GM23248 (cell line): ENCODE measurements around the gene LSM14B.

Experiments used
- EZH2 ChIP-seq: fragments of 200-600 bp; sonication (generic); IDR thresholded peaks from 2 replicates; pipeline ENCODE4 v1.6.1; 2018; ENCODE audit warnings: antibody characterized with exemption, mild to moderate bottlenecking; ENCODE audit not compliant: insufficient read depth, poor library complexity, severe bottlenecking
- EZH2phosphoT487 ChIP-seq: fragments of 200-600 bp; sonication (generic); IDR thresholded peaks from 2 replicates; pipeline ENCODE4 v1.6.1; 2018; ENCODE audit warnings: antibody characterized with exemption, moderate library complexity, mild to moderate bottlenecking, low read depth; ENCODE audit not compliant: insufficient read depth

DNA sequence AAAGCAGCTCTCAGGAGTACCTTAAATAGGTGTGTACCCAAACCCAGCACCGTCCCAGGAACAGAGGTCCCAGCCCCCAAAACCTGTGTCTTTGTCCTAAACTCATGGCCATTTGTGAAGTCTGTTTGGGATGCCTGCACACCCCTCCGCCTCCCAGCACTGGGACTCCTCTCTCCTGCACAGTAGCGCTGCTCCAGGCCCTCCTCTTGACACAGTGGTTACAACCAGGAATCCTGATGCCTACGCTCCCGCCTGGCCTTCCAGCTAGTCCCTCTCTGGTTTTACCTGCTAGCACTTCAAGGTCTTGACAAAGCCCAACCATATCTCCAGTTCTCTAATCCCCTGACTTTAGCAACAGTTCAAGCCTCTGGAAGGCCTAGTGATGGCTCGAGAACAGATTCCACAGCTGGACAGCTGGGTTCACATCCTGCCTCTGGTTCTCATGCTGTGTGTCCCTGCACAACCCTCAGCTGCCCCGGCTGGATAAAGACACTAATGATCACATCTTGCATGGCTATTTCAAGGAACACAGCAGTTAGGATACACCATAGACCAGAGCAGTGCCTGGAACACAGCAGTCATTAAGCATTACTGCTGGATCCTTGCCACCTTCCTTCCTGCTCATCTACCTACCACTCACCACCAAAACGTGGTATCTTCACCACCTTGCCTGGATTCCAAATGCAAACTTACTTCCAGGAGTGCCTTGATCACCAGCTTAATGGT is 15.4 kb downstream of the LSM14B start:
- no peak for TF ChIP-seq EZH2
- TF ChIP-seq EZH2phosphoT487, result no peak
